RWPE1 (cell line): ENCODE results near the gene ARMC8.

ENCODE experiments used
- CTCF ChIA-PET: fragments of 350-600 bp; sonication (Branson Sonifier 250); formaldehyde crosslinking; extraction: SDS; loops from one replicate; lab custom pipeline; 2021; lab: Yijun Ruan, JAX
- POLR2A ChIA-PET: fragments of 400-600 bp; formaldehyde crosslinking; extraction: SDS; loops from one replicate; lab custom pipeline; 2020; ENCODE audit warnings: antibody characterized with exemption; ENCODE audit not compliant: low non-redundant PET; lab: Yijun Ruan, JAX
- DNase-seq: peaks from one replicate; pipeline ENCODE4 v3.0.0; 2012; ENCODE audit warnings: low spot score
- H3K27ac ChIP-seq: fragments of 450-650 bp; 2 replicates; pipeline ENCODE4 v1.5.1; 2017
- TF ChIP-seq, protein P1 (sequence below): fragments of 450-650 bp; conservative IDR thresholded peaks from 2 replicates; pipeline ENCODE4 v1.5.1; 2017; ENCODE audit warnings: low read depth, mild to moderate bottlenecking

ARMC8 gene

DNA sequence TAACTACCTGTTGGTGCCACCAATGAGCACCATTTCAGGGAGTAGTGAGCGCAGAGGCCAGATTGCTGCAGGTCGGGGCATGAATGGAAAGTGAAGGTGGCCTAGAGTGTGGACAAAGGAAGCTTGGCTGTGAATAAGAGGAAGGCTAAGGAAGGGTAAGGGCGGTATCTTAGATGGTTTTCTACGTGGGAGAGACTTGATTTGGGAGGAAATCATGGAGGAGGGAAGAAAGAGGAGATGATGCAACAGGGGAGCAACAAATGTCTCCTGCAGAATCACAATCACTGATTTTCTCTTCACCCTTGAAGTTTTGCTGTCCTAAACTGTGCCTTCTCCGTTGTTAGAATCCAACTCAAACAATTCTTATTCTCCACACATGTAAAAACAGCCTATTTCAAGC is 120.8 kb downstream of the ARMC8 start:
- H3K27ac ChIP-seq = no peak overlapping the region
- ChIA-PET POLR2A (no interaction called here), CTCF (interaction anchor here (0.7 kb wide), 1 partner anchor 23 kb away, joined by 5 read pairs; no protein-coding TSS in a partner anchor)
- TF ChIP-seq, protein P1, sequence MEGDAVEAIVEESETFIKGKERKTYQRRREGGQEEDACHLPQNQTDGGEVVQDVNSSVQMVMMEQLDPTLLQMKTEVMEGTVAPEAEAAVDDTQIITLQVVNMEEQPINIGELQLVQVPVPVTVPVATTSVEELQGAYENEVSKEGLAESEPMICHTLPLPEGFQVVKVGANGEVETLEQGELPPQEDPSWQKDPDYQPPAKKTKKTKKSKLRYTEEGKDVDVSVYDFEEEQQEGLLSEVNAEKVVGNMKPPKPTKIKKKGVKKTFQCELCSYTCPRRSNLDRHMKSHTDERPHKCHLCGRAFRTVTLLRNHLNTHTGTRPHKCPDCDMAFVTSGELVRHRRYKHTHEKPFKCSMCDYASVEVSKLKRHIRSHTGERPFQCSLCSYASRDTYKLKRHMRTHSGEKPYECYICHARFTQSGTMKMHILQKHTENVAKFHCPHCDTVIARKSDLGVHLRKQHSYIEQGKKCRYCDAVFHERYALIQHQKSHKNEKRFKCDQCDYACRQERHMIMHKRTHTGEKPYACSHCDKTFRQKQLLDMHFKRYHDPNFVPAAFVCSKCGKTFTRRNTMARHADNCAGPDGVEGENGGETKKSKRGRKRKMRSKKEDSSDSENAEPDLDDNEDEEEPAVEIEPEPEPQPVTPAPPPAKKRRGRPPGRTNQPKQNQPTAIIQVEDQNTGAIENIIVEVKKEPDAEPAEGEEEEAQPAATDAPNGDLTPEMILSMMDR = no peak
- DNase-seq = no peak

DNA sequence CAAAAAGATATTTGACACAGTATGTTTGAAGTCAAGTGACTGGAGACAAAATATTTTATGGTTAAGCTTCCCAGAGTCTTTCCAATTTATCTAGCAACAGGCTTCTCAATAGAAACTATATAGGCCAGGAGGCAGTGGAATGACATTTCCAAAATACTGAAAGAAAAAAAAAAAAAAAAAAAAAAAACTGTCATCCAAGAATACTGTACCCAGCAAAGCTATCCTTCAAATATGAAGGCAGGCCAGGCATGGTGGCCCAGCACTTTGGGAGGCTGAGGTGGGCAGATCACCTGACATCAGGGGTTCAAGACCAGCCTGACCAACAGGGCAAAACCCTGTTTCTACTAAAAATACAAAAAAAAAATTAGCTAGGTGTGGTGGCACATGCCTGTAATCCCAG is 121.7 kb downstream of the ARMC8 start:
- no peak overlapping the region for H3K27ac ChIP-seq

DNA sequence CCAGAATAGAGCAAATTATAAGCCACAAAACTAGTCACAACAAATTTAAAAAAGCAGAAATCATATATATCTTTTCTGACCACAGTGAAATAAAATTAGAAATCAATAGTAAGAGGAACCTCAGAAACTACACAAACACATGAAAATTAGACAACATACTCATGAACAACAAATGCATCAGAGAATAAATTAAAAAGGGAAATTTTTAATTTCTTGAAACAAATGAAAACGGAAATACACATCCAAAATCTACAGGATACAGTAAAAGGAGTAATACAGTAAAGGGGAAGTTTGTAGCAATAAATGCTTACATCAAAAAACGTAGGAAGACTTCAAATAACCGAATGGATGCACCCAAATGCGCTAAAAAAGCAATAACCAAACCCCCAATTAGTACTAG is 123.4 kb downstream of the ARMC8 start:
- TF ChIP-seq, protein P1 = no peak
- ChIA-PET POLR2A (no interaction called here), CTCF (no interaction called here)
- H3K27ac ChIP-seq = no peak overlapping the region
- no peak for DNase-seq

More for the DNA sequence above, 121.7 kb downstream of the ARMC8 start:
- TF ChIP-seq, protein P1 = no peak
- no peak for DNase-seq
- ChIA-PET POLR2A (no interaction called here), CTCF (interaction anchor here (0.6 kb wide), 1 partner anchor 296 kb away, joined by 3 read pairs; no protein-coding TSS in a partner anchor)

DNA sequence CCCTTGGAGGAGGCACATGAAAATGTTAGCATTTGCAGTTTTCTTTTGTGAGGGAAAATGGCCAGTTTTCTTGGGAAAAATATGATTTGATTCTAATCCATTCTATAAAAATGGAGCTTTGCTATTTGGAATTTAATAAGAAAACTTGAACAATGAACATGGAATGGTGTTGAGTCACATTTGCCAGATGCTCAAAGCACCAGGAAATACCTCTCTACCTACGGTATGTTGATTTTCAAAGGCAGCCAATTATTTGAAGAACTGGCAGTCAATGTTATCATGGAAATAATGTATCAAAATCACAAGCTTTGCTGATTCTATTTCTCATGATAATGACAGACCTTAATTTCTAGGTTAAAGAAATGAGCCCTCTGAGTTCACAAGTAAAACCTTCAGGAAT is 127.7 kb downstream of the ARMC8 start:
- no peak for DNase-seq
- TF ChIP-seq, protein P1 = no peak
- CTCF ChIA-PET = no interaction called here
- POLR2A ChIA-PET = no interaction called here
- no peak overlapping the region for H3K27ac ChIP-seq

DNA sequence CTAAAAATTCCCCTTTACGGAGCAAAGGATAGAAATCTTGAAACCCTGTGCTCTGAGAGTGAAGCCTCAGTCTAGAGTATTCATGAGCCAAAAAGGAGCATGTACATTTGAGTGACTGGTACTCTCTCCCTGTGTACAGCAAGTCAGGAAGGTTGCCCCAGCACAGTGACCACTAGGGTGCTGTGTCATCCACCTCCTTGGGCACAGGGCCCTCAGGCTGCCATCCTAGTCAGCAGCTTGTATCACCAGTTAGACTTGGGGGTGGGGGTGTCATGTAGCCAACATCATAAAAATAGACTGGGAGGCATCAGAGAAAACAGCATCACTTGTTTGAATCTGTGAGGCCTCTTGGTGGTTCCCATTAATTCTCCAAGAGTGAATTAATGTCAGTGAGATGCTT is 130.6 kb downstream of the ARMC8 start:
- POLR2A ChIA-PET = no interaction called here
- DNase-seq = no peak
- CTCF ChIA-PET = interaction anchor here (0.7 kb wide), 1 partner anchor 214 kb away, joined by 3 read pairs; no protein-coding TSS in a partner anchor
- H3K27ac ChIP-seq = no peak overlapping the region
- TF ChIP-seq, protein P1 = no peak

DNA sequence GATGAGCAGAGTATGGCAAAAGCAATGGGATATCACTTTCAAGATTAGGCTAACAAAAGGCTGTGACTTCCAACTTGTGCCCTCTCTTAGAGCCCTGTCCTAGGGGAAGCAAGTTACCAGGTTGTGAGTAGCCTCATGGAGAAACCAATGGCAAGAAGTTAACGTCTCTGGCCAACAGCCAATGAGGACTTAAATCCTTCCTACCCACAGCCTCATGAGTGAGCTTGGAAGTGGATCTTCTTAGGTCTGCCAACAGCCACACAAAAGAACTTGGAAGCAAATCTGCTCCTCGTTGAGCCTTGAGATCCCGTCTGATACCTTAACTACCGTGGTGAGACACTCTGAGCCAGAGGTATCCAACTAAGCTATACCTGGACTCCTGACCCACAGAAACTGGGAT is 136.9 kb downstream of the ARMC8 start:
- CTCF ChIA-PET = no interaction called here
- POLR2A ChIA-PET = no interaction called here
- H3K27ac ChIP-seq = no peak overlapping the region
- TF ChIP-seq, protein P1 = no peak
- DNase-seq = no peak
